Activated effector memory CD4-positive, alpha-beta T cell treated with anti-CD3 and anti-CD28 coated beads, Interleukin-2, amount 50 U/mL, for 16 hours (primary cell): ENCODE results near the gene HYOU1.
"Not testable (repeated sequence)": the region's sequence is repeated elsewhere in the genome, so short reads cannot be mapped to it uniquely, and the experiment has no call there.

ENCODE experiments used
- DNase-seq: peaks from one replicate; pipeline ENCODE4 v3.0.0-alpha.2; 2020

Gene HYOU1

GRCh38 chr11:119039471-119039870, 17.5 kb downstream of the HYOU1 start:
- DNase-seq, result not testable (repeated sequence)

- no peak for DNase-seq
These were observed 18.1 kb downstream of the HYOU1 start for GRCh38 chr11:119038884-119039283.

- DNase-seq, result no peak
These were observed 22.2 kb downstream of the HYOU1 start for GRCh38 chr11:119034813-119035212.

- not testable (repeated sequence) for DNase-seq
These were observed 23.6 kb downstream of the HYOU1 start for GRCh38 chr11:119033421-119033820.

- no peak for DNase-seq
These were observed 25.1 kb downstream of the HYOU1 start for GRCh38 chr11:119031912-119032280.

GRCh38 chr11:119030329-119031047, 26.5 kb downstream of the HYOU1 start, which contains the start of gene SLC37A4:
TSS of gene SLC37A4 (minus strand) at chr11:119030877.
- peak; percentile 100 for DNase-seq

GRCh38 chr11:119030029-119030328, 27.0 kb downstream of the HYOU1 start:
- DNase-seq, result no peak

- peak; percentile 83 for DNase-seq
These were observed 27.5 kb downstream of the HYOU1 start for GRCh38 chr11:119029340-119030028.

GRCh38 chr11:119029069-119029339, 28.0 kb downstream of the HYOU1 start:
- no peak for DNase-seq

- DNase-seq, result no peak
These were observed 28.5 kb downstream of the HYOU1 start for GRCh38 chr11:119028346-119029068.

GRCh38 chr11:119027561-119028345, 29.3 kb downstream of the HYOU1 start:
- no peak for DNase-seq

GRCh38 chr11:119026970-119027369, 30.0 kb downstream of the HYOU1 start:
- no peak for DNase-seq

- no peak for DNase-seq
These were observed 30.8 kb downstream of the HYOU1 start for GRCh38 chr11:119025978-119026766.

- no peak for DNase-seq
These were observed 31.5 kb downstream of the HYOU1 start for GRCh38 chr11:119025541-119025940.

- no peak for DNase-seq
These were observed 31.9 kb downstream of the HYOU1 start for GRCh38 chr11:119025099-119025473.

- no peak for DNase-seq
These were observed 32.4 kb downstream of the HYOU1 start for GRCh38 chr11:119024430-119025098.

- DNase-seq, result no peak
These were observed 33.3 kb downstream of the HYOU1 start for GRCh38 chr11:119023741-119024140.

- no peak for DNase-seq
These were observed 35.4 kb downstream of the HYOU1 start for GRCh38 chr11:119021631-119022030.

- DNase-seq, result no peak
These were observed 37.0 kb downstream of the HYOU1 start for GRCh38 chr11:119019996-119020395.

- peak; percentile 98 for DNase-seq
These were observed 38.7 kb downstream of the HYOU1 start, which contains the start of the genes RPS25 and TRAPPC4 for GRCh38 chr11:119018074-119018938. TSS of gene RPS25 (minus strand) at chr11:119018343. CDS start at chr11:119018284, 59 bp downstream. TSS of gene TRAPPC4 (plus strand) at chr11:119018766. CDS start at chr11:119018796, 30 bp downstream.

- not testable (repeated sequence) for DNase-seq
These were observed 39.6 kb downstream of the HYOU1 start for GRCh38 chr11:119017377-119017776.
